Measurements from ENCODE around the gene CYP4A22. TPM values are rescaled to one million over a fixed set of nuclear protein-coding genes. Genes with fewer than 3 reads are reported as not detected.
"Not testable (repeated sequence)": the region's sequence is repeated elsewhere in the genome, so short reads cannot be mapped to it uniquely, and the experiment has no call there.

The CYP4A22 gene
- total RNA-seq, 4 donors from 2014 or later: 0.38 TPM; not detected in 3

- DNase-seq: no peak
- no peaks in the 10 kb centered on the region for H3K4me1 ChIP-seq
- H3K9me3 ChIP-seq: no peaks in the 10 kb centered on the region
- WGBS, 2 donors: 87 to 93% methylated on average over 4 of the region's 4 CpGs
- H3K36me3 ChIP-seq: no peaks in the 10 kb centered on the region
- TF ChIP-seq POLR2A (IDR thresholded peaks at IDR 0.05): no peak
- TF ChIP-seq CTCF (IDR thresholded peaks at IDR 0.05): no peak
- H3K27me3 ChIP-seq: peaks cover 0 to 3% (median 0%) of the 10 kb centered on the region in 4 donors
- intact Hi-C loops (cut with DNase I): no loop called here
- H3K27ac ChIP-seq: no peak overlapping the region
- no peak overlapping the region for H3K4me3 ChIP-seq
Observed at GRCh38 chr1:47113178-47113577, 24.1 kb upstream of the CYP4A22 start.

GRCh38 chr1:47121039-47121438, 16.2 kb upstream of the CYP4A22 start:
- WGBS, 2 donors: 80 to 93% methylated on average over 1 of the region's 1 CpG

GRCh38 chr1:47124834-47125233, 12.4 kb upstream of the CYP4A22 start:
- H3K27me3 ChIP-seq; H3K36me3 ChIP-seq; H3K9me3 ChIP-seq; H3K4me3 ChIP-seq; intact Hi-C loops (cut with DNase I); H3K27ac ChIP-seq; DNase-seq: not testable (repeated sequence)
- H3K4me1 ChIP-seq: peaks cover 0 to 12% (median 0%) of the 10 kb centered on the region in 3 donors

More at GRCh38 chr1:47121039-47121438, 16.2 kb upstream of the CYP4A22 start:
- H3K27ac ChIP-seq; DNase-seq; H3K4me1 ChIP-seq; H3K36me3 ChIP-seq; intact Hi-C loops (cut with DNase I); H3K27me3 ChIP-seq; H3K4me3 ChIP-seq; H3K9me3 ChIP-seq: not testable (repeated sequence)

GRCh38 chr1:47126997-47127396, 10.2 kb upstream of the CYP4A22 start:
- H3K36me3 ChIP-seq; intact Hi-C loops (cut with DNase I); H3K27me3 ChIP-seq; DNase-seq; H3K9me3 ChIP-seq; H3K27ac ChIP-seq; H3K4me3 ChIP-seq: not testable (repeated sequence)
- 90 to 96% methylated on average over 2 of the region's 2 CpGs for WGBS, 2 donors
- peaks cover 0 to 21% (median 0%) of the 10 kb centered on the region in 3 donors for H3K4me1 ChIP-seq

- intact Hi-C loops (cut with DNase I): no loop called here
- no peaks in the 10 kb centered on the region for H3K27me3 ChIP-seq
- DNase-seq: no peak
- H3K27ac ChIP-seq: no peak overlapping the region
- peaks cover 0 to 21% (median 0%) of the 10 kb centered on the region in 3 donors for H3K4me1 ChIP-seq
- 96 to 100% methylated on average over 1 of the region's 1 CpG for WGBS, 2 donors
- H3K4me3 ChIP-seq: no peak overlapping the region
- no peaks in the 10 kb centered on the region for H3K9me3 ChIP-seq
- no peaks in the 10 kb centered on the region for H3K36me3 ChIP-seq
- no peak for TF ChIP-seq CTCF (IDR thresholded peaks at IDR 0.05)
- TF ChIP-seq POLR2A (IDR thresholded peaks at IDR 0.05): no peak
Observed at GRCh38 chr1:47128221-47128620, 9.0 kb upstream of the CYP4A22 start.

- H3K36me3 ChIP-seq; H3K27me3 ChIP-seq; H3K9me3 ChIP-seq; H3K4me3 ChIP-seq; H3K27ac ChIP-seq; DNase-seq; intact Hi-C loops (cut with DNase I): not testable (repeated sequence)
- WGBS, 2 donors: 34 to 39% methylated on average over 2 of the region's 2 CpGs
- peaks cover 0 to 21% (median 0%) of the 10 kb centered on the region in 3 donors for H3K4me1 ChIP-seq
Observed at GRCh38 chr1:47128854-47129253, 8.4 kb upstream of the CYP4A22 start.

- H3K9me3 ChIP-seq; H3K4me3 ChIP-seq; DNase-seq; H3K36me3 ChIP-seq; H3K27me3 ChIP-seq; intact Hi-C loops (cut with DNase I): not testable (repeated sequence)
- H3K4me1 ChIP-seq: peaks cover 0 to 21% (median 0%) of the 10 kb centered on the region in 3 donors
- peak overlapping the region in 2 of 4 donors; percentile 15 to 52 for H3K27ac ChIP-seq
- WGBS, 2 donors: 58 to 61% methylated on average over 8 of the region's 8 CpGs
Observed at GRCh38 chr1:47129489-47130230, 7.6 kb upstream of the CYP4A22 start.

- DNase-seq; H3K4me3 ChIP-seq; H3K27me3 ChIP-seq; intact Hi-C loops (cut with DNase I); H3K9me3 ChIP-seq; H3K36me3 ChIP-seq; H3K27ac ChIP-seq: not testable (repeated sequence)
- WGBS, 2 donors: 86 to 90% methylated on average over 3 of the region's 3 CpGs
- H3K4me1 ChIP-seq: peaks cover 0 to 21% (median 0%) of the 10 kb centered on the region in 3 donors
Observed at GRCh38 chr1:47132665-47133064, 4.6 kb upstream of the CYP4A22 start.

Data from esophagus squamous epithelium (tissue), 5 donors.